Astrocyte (in vitro differentiated cells and primary cell): ENCODE results near the gene ZNF732.

Experiments
- EZH2 ChIP-seq: IDR thresholded peaks from 2 replicates; pipeline ENCODE4 v1.6.1; 2012; ENCODE audit warnings: mild to moderate bottlenecking, low read length, inconsistent platforms; ENCODE audit not compliant: insufficient read depth
- TF ChIP-seq, protein P1 (sequence below): IDR thresholded peaks from 2 replicates; pipeline ENCODE4 v1.5.1; 2011; ENCODE audit warnings: low read depth, mild to moderate bottlenecking, inconsistent platforms, low read length, moderate library complexity; ENCODE audit not compliant: insufficient read depth

DNA sequence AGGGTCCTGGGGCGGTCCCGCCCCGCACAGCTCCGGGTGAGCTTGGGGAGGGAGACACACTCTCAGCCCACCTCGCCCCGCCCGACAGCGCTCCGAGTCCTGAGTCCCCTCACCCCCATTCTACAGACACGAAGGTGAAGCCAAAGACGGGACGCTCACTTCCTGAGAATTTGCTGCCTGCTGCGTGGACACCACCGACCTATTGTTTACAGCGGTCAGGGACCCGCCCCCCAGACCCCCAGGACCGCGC, 31.5 kb upstream of the ZNF732 start:
- TF ChIP-seq EZH2: no peak
- TF ChIP-seq, protein P1, sequence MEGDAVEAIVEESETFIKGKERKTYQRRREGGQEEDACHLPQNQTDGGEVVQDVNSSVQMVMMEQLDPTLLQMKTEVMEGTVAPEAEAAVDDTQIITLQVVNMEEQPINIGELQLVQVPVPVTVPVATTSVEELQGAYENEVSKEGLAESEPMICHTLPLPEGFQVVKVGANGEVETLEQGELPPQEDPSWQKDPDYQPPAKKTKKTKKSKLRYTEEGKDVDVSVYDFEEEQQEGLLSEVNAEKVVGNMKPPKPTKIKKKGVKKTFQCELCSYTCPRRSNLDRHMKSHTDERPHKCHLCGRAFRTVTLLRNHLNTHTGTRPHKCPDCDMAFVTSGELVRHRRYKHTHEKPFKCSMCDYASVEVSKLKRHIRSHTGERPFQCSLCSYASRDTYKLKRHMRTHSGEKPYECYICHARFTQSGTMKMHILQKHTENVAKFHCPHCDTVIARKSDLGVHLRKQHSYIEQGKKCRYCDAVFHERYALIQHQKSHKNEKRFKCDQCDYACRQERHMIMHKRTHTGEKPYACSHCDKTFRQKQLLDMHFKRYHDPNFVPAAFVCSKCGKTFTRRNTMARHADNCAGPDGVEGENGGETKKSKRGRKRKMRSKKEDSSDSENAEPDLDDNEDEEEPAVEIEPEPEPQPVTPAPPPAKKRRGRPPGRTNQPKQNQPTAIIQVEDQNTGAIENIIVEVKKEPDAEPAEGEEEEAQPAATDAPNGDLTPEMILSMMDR: no peak
